Thyroid gland (tissue), 4 donors: ENCODE results near the gene MISP. TPM values are rescaled to one million over a fixed set of nuclear protein-coding genes. Genes with fewer than 3 reads are reported as not detected.

Experiments
- DNase-seq, 2 donors: peaks; one replicate each; pipeline ENCODE4 v3.0.0-alpha.2; 2019
- H3K27ac ChIP-seq, 3 donors: fragments of 200-600 bp; sonication (generic); 1 replicate in 2 of 3; 2 replicates in 1 of 3; pipeline ENCODE4 v1.5.1; 2016 to 2019; ENCODE audit warnings: mild to moderate bottlenecking in 1 of 3, moderate library complexity in 1 of 3
- H3K27me3 ChIP-seq: fragments of 200-600 bp; sonication (generic); one replicate; pipeline ENCODE4 v1.5.1; 2019
- H3K36me3 ChIP-seq, 2 donors: fragments of 200-600 bp; sonication (generic); one replicate each; pipeline ENCODE4 v1.5.1; 2016 to 2019
- H3K4me1 ChIP-seq, 2 donors: fragments of 200-600 bp; sonication (generic); one replicate each; pipeline ENCODE4 v1.5.1; 2017 to 2019
- H3K4me3 ChIP-seq, 3 donors: fragments of 200-600 bp; sonication (generic); replicated peaks in 1 of 3; 1 replicate in 2 of 3; 2 replicates in 1 of 3; pipeline ENCODE4 v1.5.1; 2016; ENCODE audit warnings: mild to moderate bottlenecking in 1 of 3
- H3K9me3 ChIP-seq: fragments of 200-600 bp; sonication (generic); one replicate; pipeline ENCODE4 v1.5.1; 2017
- POLR2A ChIP-seq, 2 donors: fragments of 450-650 bp; IDR thresholded peaks; one replicate each; pipeline ENCODE4 v1.6.1; 2017; ENCODE audit warnings: antibody characterized with exemption in 2 of 2, mild to moderate bottlenecking in 2 of 2, moderate library complexity in 1 of 2
- WGBS, 2 donors: methylation state at CpG; one replicate each; pipeline ENCODE4 v1.1.5; 2017; 5-methylcytosine and 5-hydroxymethylcytosine counted together
- intact Hi-C: fragments of 100-400 bp; cut with DNase I; formaldehyde crosslinking; loops from one replicate; pipeline ENCODE4 v1.15.1; 2023
- total RNA-seq, 4 donors: library from RNA; depleted of rRNA; stranded (reverse); fragments of >200 nt; gene quantifications; one replicate each; pipeline ENCODE4 v1.2.3, GENCODE V29; 2016
- TF ChIP-seq, protein P1 (sequence below), 6 experiments: fragments of 200-600 bp in 3 of 6; fragments of 450-650 bp in 3 of 6; sonication (generic) in 3 of 6; IDR thresholded peaks; one replicate each; pipeline ENCODE4 v1.5.1; 2016 to 2019; ENCODE audit warnings: antibody characterized with exemption in 6 of 6, mild to moderate bottlenecking in 2 of 6, inconsistent platforms in 1 of 6, moderate library complexity in 1 of 6

Gene MISP
- total RNA-seq, 4 donors from 2014 or later = 0.63 to 0.68 TPM; not detected in 2

DNA sequence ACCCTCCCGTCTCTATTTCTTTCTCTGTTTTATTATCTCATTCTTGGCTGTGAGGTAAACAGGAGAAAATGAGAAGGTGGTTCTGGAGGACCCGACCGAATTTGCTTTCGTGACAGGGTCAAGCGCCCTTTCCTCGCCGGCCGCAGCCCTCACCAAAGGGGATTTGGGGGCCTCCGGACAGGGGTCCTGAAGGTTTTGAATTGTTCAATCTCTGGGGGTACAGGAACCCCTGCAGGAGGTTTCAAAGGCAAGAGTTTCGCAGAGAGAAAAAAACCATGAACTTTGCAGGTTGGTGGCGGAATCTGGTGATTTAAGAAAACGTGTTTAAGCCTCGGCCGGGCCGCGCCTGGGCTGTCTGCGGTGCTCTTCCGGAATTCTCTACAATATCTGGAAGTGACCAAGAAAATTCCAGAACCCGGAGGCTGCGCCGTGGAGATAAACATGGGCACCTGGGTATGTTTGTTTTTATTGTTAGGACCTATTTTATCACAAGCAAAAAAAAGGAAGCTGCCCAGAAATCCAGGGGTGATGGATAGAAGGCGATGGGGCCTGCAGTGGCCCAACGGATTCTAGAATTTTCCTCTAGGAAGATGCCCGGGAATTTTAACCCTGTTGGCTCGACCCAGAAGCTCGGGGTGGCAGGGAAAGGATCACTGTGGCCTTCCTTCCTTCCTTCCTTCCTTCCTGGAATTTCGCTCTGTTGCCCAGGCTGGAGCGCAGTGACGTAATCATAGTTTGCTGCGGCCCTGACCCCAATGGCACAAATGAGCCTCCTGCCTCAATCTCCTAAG, 32.2 kb downstream of the MISP start:
- Histone ChIP-seq H3K27ac (peak overlapping the region; percentile 7 to 86 (median 66)), H3K9me3 (no peaks in the 10 kb centered on the region), H3K4me3 (peak overlapping the region in 1 of 3 donors; percentile 9), H3K36me3 (no peaks in the 10 kb centered on the region), H3K27me3 (no peaks in the 10 kb centered on the region), H3K4me1 (peaks cover 33 to 53% of the 10 kb centered on the region in 2 donors)
- DNase-seq = no peak
- TF ChIP-seq, protein P1, sequence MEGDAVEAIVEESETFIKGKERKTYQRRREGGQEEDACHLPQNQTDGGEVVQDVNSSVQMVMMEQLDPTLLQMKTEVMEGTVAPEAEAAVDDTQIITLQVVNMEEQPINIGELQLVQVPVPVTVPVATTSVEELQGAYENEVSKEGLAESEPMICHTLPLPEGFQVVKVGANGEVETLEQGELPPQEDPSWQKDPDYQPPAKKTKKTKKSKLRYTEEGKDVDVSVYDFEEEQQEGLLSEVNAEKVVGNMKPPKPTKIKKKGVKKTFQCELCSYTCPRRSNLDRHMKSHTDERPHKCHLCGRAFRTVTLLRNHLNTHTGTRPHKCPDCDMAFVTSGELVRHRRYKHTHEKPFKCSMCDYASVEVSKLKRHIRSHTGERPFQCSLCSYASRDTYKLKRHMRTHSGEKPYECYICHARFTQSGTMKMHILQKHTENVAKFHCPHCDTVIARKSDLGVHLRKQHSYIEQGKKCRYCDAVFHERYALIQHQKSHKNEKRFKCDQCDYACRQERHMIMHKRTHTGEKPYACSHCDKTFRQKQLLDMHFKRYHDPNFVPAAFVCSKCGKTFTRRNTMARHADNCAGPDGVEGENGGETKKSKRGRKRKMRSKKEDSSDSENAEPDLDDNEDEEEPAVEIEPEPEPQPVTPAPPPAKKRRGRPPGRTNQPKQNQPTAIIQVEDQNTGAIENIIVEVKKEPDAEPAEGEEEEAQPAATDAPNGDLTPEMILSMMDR (IDR thresholded peaks at IDR 0.05) = no peak
- no peak for TF ChIP-seq POLR2A (IDR thresholded peaks at IDR 0.05)
- intact Hi-C loops = no loop called here
- 63 to 67% methylated on average over 30 of the region's 30 CpGs for WGBS, 2 donors

DNA sequence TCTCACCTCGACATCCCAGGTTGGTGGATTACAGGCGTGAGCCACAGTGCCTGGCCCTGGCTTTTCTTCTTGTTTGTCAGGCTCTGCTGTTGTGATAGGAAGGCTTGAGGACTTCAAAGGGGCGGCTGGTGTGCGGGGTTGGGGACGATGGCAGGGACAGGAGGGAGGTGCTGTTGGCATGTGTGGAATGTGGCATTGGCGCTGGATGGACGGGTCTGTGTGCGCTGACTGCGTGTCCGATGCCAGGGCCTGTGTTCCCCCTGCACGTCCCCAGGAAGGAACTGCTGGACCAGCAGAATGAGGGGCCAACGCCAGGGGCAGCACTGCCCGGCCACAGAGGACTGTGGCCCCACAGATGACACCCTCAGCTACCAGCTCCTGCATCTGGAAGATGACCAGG, 33.6 kb downstream of the MISP start:
- DNase-seq = peak; percentile 53 to 79
- TF ChIP-seq, protein P1 (IDR thresholded peaks at IDR 0.05) = no peak
- no peak for TF ChIP-seq POLR2A (IDR thresholded peaks at IDR 0.05)
- Histone ChIP-seq H3K4me3 (no peak overlapping the region), H3K9me3 (no peaks in the 10 kb centered on the region), H3K36me3 (no peaks in the 10 kb centered on the region), H3K27ac (peak overlapping the region in 2 of 3 donors; percentile 37 to 86), H3K27me3 (no peaks in the 10 kb centered on the region), H3K4me1 (peaks cover 32 to 54% of the 10 kb centered on the region in 2 donors)
- WGBS, 2 donors = 46 to 61% methylated on average over 6 to 10 of the region's 13 CpGs
- intact Hi-C loops = no loop called here

DNA sequence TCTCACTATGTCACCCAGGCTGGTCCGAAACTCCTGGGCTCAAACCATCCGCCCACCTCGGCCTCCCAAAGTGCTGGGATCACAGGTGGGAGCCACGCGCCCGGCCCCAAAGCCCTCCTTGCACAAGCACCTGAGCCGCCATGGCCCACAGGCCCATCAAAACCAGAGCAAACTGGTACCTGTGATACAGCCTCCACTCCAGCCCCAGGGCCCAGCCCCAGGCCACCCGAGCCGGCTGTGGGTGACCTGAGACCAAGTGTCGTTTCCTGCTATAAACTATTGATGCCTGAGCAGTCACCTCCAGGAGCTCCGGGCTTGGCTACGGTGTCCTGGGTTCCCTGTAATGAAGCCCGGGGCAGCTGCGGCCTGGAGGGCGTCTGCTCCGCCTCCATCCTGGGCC, 36.6 kb downstream of the MISP start:
- no peak for DNase-seq
- intact Hi-C loops = no loop called here
- Histone ChIP-seq H3K9me3 (no peaks in the 10 kb centered on the region), H3K4me1 (peaks cover 22 to 57% of the 10 kb centered on the region in 2 donors), H3K4me3 (no peak overlapping the region), H3K36me3 (no peaks in the 10 kb centered on the region), H3K27ac (no peak overlapping the region), H3K27me3 (no peaks in the 10 kb centered on the region)
- WGBS, 2 donors = 94 to 96% methylated on average over 14 to 15 of the region's 16 CpGs
- TF ChIP-seq, protein P1 (IDR thresholded peaks at IDR 0.05) = no peak
- no peak for TF ChIP-seq POLR2A (IDR thresholded peaks at IDR 0.05)

DNA sequence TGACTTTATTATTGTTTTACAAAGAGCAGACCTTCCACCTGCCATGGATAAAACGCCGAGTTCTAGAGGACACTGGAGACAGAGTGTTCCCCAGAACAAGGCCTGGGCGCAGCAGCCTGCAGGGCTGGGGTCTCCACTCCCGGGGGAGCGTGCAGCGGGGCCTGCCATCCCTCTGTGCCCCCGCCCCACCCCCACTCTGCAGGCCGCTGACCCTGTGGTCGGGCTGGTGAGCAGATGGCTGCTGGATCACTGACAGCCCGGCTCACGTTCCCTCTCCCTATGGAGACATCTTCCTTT, 37.7 kb downstream of the MISP start:
- DNase-seq = no peak
- WGBS, 2 donors = 63% methylated on average over 11 of the region's 11 CpGs
- Histone ChIP-seq H3K27me3 (no peaks in the 10 kb centered on the region), H3K36me3 (no peaks in the 10 kb centered on the region), H3K4me1 (peaks cover 13 to 48% of the 10 kb centered on the region in 2 donors), H3K27ac (peak overlapping the region in 2 of 3 donors; percentile 56 to 74), H3K9me3 (no peaks in the 10 kb centered on the region), H3K4me3 (no peak overlapping the region)
- intact Hi-C loops = no loop called here
- TF ChIP-seq, protein P1 (IDR thresholded peaks at IDR 0.05) = no peak
- TF ChIP-seq POLR2A (IDR thresholded peaks at IDR 0.05) = no peak

DNA sequence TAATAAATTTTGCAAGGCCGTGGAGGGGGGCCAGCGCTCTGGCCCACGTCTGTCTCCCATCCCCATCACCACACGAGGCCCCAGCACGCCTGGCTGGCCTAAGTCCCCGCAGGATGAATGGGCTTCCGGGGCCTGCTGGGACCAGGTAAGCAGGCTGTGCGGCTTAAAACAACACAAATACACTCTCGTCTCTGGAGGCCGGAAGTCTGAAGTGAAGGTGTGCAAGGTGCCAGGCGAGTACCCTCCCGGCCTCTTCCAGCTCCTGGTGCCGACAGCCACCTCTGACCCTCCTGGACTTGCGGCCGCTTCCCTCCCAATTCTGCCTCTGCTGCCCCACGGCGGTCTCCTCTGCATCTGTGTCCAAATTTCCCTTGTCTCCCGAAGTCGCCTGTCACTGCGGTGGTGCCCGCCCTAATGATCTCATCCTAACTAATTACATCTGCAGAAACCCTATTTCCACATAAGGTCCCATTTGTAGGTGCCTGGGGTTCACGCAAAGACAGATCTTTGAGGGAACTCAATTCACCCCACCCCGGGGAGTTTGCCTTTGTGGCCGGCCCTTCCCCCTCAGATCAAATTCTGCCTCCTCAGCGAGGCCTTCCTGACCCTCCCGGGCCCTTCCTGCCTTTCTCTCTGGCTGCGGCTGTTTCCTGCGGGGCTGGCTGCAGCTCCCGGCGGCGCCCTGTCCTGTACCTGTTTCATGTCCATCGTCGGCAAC, 38.2 kb downstream of the MISP start:
- WGBS, 2 donors = 37 to 42% methylated on average over 33 of the region's 33 CpGs
- no peaks in the 10 kb centered on the region for H3K9me3 ChIP-seq
- intact Hi-C loops = no loop called here
- no peak overlapping the region for H3K4me3 ChIP-seq
- DNase-seq = peak; percentile 53 to 68
- H3K4me1 ChIP-seq = peaks cover 8 to 43% of the 10 kb centered on the region in 2 donors
- no peaks in the 10 kb centered on the region for H3K36me3 ChIP-seq
- TF ChIP-seq, protein P1 (IDR thresholded peaks at IDR 0.05) = no peak
- no peak for TF ChIP-seq POLR2A (IDR thresholded peaks at IDR 0.05)
- H3K27ac ChIP-seq = peak overlapping the region; percentile 56 to 74 (median 61)
- no peaks in the 10 kb centered on the region for H3K27me3 ChIP-seq
